A172 (cell line): ENCODE results near the gene SOD1. TPM values are rescaled to one million over a fixed set of nuclear protein-coding genes. Genes with fewer than 3 reads are reported as not detected.
"Not testable (repeated sequence)": the region's sequence is repeated elsewhere in the genome, so short reads cannot be mapped to it uniquely, and the experiment has no call there.

Experiments
- DNase-seq: peaks from one replicate; pipeline ENCODE4 v3.0.0-alpha.2; 2015; ENCODE audit warnings: low spot score
- total RNA-seq: library from RNA; depleted of rRNA; stranded (reverse); fragments of >200 nt; shearing (Covaris generic); gene quantifications from 2 replicates; pipeline ENCODE4 v1.2.3, GENCODE V29; 2014; rRNA removed

Gene SOD1
- total RNA-seq = 957 and 1,055 TPM in 2 replicates

DNA sequence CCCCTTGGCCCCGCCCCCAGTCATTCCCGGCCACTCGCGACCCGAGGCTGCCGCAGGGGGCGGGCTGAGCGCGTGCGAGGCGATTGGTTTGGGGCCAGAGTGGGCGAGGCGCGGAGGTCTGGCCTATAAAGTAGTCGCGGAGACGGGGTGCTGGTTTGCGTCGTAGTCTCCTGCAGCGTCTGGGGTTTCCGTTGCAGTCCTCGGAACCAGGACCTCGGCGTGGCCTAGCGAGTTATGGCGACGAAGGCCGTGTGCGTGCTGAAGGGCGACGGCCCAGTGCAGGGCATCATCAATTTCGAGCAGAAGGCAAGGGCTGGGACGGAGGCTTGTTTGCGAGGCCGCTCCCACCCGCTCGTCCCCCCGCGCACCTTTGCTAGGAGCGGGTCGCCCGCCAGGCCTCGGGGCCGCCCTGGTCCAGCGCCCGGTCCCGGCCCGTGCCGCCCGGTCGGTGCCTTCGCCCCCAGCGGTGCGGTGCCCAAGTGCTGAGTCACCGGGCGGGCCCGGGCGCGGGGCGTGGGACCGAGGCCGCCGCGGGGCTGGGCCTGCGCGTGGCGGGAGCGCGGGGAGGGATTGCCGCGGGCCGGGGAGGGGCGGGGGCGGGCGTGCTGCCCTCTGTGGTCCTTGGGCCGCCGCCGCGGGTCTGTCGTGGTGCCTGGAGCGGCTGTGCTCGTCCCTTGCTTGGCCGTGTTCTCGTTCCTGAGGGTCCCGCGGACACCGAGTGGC lies at the start of gene SOD1:
Gene SOD1, plus strand, starts transcription at position 158 of the 723 bp plus-strand sequence. Its CDS starts 77 bp downstream, at position 235.
- peak; percentile 90 for DNase-seq

DNA sequence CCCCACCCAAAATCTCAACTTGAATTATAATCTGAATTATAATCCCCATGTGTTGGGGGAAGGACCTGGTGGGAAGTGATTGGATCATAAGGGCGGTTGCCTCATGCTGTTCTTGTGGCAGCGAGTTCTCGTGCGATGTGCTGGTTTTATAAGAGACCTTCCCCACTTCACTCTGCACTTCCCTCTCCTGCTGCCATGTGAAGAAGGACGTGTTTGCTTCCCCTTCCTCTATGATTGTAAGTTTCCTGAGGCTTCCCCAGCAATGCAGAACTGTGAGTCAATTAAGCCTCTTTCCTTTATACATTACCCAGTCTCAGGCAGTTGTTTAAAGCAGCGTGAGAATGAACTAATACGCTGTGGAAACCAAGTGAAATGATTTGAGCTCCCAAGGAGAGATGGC lies 48.0 kb upstream of the SOD1 start:
- no peak for DNase-seq

DNA sequence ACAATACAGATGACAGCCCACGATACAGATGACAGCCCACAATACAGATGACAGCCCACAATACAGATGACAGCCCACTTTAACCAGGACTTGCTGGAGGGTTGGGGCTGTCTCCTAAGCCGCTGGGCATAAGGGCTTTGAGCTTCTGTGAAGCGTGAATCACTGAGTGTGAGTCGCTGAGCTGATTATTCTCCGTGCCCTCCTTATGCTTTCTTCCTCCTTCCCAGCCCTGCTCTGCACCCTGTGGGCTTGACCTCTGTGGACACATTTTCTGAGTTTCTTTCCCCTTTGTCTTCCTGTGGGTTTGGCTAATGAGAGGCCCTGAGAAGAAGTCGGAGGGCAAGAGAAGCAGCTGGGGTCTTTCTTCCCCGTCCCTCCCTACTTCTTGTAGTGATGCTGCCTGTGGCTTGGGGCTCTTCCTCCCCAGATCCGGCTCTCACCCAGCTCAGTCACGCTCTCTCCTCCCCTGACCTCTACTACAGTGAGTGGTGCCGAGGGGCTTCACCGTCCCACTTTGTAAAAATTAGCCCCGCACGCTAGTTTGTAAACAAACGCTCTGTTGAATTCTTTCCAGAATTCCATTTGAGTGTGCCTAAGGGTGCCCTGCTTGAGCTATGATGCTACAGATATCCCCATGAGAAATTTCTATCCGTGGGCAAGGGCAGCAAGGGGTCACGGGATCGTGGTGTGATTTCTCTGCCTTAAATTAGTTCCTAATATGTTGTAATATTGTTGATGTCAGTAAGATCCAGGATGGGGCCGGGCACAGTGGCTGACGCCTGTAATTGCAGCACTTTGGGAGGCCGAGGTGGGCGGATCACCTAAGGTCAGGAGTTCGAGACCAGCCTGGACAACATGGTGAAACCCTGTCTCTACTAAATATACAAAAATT lies 46.4 kb upstream of the SOD1 start:
- DNase-seq = peak; percentile 22

DNA sequence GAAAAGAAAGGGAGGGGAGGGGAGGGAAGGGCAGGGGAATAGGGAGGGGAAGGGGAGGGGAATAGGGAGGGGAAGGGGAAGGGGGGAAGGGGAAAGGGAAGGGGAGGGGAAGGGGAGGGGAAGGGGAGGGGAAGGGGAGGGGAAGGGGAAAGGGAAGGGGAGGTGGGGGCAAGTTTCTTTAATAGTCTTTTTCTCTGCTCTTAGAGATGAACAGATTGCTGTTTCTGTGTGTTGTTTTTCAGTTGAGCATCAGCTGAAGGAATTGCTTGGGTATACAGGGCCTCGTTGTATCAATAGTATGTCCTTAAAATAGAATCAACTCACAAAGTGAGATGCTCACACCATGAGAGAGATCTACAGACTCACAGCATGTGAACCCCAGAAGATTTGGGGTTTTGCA lies 44.8 kb upstream of the SOD1 start:
- DNase-seq = no peak

DNA sequence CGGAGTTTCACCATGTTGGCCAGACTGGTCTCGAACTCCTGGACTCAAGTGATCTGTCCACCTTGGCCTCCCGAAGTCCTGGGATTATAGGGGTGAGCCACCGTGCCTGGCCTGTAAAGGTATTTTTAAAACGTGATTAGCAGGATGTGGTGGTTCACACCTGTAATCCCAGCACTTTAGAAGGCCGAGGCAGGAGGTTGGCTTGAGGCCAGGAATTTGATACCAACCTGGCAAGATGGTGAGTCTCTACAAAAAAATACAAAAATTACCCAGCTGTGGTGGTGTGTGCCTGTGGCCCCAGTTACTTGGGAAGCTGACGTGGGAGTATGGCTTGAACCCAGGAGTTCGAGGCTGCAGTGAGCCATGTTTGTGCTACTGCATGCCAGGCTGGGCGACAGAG lies 43.3 kb upstream of the SOD1 start:
- DNase-seq = no peak

DNA sequence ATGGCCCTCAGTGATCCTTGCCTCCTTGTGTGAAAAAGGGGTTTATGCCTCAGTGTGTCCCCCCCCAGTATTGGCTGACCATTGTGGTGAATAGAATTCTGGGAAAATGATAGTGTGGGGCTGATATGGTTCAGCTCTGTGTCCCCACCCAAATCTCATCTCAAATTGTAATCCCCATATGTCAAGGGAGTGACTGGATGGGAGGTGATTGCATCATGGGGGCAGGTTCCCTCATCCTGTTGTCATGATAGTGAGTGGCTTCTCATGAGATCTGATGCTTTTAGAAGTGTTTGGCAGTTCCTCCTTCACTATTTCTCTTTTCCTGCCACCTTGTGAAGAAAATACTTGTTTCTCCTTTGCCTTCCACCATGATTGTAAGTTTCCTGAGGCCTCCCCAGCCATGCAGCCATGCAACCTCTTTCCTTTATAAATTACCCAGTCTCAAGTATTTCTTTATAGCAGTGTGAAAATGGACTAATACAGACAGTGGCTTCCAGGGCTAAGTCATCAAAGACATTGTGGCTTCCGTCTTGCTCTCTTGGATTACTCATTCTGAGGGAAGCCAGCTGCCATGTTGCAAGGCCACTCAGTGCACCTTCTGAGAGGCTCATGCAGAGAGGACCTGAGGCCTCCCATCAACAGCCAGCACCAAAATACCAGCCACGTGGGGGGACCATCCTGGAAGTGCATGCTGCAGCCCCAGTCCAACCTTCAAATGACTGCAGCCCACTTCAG lies 40.6 kb upstream of the SOD1 start:
- no peak for DNase-seq

DNA sequence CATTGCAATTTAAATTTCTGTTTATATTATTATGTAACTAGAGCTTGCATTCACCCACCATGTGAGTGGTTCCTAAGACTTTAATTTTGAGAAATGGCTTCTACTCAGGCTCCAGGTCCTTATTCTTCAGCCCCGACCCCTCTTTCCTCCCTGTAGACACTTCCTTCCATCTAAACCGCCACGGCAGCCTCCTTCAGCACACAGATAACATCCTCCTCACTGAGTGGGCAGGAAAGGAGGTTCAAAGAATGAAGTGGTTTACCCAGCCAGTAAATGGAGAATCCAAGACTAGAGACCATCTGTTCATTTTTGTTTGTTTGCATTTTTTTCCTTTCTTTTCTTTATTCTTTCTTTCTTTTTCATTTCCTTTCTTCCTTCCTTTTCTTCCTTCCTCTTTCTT lies 37.1 kb upstream of the SOD1 start:
- no peak for DNase-seq

DNA sequence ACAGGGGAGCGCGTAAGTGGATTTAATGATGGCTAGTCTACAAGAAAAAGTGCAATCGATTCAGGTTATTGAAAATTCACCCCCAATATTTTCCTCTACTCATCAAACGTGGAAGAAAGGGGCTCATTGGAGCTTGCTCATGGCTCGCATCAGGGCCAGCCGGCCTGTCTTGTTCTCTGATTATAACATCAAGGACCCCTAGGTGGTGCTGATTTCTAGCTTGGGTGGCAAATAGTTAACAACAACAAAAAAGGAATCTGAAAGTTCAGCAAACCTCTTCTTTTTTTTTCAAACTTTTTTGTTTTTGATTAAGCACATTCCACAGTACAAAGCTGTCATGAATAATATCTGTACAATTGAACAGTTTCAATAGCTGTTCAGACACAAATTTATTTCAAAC lies 35.8 kb upstream of the SOD1 start:
- DNase-seq = no peak

DNA sequence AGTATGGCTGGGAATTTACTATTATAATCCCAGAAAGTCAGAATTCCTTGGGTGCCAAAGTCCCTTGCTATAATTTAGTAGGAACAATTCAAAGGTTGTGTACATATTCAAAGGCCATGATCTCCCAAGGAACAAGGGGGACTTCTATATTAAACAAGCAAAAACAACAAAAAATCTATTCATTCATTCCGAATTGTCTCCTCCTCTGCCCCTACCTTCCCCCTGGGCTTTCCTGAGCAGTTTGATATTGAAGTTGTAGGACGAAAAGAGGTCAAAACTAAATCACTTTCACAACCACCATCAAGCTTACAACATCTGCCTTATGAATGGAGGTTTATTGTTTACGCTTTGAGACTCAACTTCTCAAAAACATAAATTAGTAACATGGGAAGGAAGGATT lies 35.3 kb upstream of the SOD1 start:
- no peak for DNase-seq

DNA sequence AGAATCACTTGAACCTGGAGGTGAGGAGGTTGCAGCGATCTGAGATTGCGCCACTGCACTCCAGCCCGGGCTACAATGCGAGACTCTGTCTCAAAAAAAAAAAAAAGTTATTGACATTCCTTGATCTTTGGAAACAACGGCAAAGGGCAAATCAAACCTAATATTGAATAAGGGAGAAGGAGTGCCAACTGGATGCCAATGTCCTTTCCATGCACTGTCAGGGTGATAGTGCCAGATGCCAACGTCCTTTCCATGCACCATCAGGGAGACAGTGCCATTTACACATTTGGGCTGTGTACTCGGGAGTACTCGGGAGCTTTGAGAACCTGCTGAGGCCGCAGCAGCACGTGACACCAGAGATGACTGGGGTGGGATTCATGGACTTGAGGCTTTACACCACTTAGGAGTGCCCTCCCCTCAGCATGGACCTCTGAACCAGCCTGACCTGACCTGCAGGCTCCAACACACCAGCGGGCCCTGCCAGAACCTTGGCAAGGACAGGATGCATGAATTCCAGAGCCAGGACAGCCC lies 34.5 kb upstream of the SOD1 start:
- no peak for DNase-seq

DNA sequence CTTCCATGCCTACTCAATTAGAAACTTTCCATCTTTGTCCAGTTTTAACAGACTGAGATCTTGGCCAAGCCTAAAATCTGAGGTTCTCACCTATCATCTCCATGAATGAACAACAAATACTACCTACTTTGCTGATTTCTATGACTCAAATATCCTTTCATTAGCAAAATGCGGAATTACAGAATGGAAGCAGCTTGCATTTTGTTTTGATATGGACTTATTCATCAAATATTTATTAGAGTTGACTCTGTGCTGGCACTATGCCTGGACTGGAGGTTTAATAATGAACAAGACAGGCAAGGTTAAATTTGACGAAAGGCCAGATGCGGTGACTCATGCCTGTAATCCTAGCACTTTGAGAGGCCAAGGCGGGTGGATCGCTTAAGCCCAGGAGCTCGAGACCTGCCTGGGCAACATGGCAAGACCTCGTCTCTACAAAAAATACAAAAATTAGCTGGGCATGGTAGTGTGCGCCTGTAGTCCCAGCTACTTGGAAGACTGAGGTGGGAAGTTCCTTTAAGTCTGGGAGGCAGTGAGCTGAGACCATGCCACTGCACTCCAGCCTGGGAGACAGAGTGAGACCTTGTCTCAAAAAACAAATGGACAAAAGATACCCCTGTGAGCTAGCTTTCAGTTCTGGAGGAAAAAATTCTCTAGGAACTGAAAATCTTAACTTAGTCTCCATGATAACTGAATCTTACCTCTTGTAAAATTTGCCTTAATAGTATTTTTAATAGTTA lies 29.4 kb upstream of the SOD1 start:
- DNase-seq = peak; percentile 91

DNA sequence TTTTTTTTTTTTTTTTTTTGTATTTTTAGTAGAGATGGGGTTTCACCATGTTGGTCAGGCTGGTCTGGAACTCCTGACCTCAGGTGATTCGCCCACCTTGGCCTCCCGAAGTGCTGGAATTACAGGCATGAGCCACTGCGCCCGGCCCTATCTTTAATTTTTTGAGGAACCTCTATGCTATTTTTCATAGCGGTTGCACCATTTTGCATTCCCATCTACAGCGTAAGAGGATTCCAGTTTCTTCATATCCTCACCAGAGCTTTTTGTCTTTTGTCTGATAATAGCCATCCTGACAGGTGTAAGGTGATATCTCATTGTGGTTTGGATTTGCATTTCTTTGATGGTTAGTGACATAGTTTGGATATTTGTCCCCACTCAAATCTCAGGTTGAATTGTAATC lies 27.6 kb upstream of the SOD1 start:
- not testable (repeated sequence) for DNase-seq

DNA sequence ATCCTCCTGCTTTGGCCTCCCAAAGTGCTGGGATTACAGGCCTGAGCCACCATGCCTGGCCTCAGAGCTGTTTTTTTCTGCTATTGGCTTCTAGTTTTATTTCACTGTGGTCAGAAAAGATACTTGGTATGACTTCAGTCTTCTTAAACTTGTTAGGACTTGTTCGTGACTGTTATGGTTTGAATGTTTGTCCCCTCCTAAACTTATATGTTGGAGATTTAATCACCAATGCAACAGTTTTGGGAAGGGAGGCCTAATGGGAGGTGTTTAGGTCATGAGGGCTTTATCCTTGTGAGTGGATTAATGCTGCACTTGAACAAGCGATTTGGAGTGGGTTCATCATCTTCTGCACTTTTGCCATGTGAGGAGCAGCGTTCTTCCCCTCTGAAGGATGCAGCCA lies 24.5 kb upstream of the SOD1 start:
- no peak for DNase-seq

DNA sequence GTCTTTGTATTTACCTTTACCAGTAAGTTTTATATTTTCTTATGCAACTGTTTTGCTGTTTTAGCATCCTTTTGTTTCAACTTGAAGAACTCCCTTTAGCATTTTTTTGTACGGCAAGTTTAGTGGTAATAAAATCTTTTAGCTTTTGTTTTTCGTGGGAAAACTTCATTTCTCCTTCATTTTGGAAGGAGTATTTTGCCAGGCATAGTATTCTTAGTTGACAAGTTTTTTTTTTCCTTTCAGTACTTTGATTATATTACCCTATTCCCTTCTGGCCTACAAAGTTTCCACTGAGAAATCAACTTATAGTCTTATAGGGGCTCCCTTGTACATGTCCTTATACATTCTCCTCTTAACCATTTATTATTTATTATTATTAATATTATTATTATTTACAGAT lies 22.6 kb upstream of the SOD1 start:
- DNase-seq = no peak

DNA sequence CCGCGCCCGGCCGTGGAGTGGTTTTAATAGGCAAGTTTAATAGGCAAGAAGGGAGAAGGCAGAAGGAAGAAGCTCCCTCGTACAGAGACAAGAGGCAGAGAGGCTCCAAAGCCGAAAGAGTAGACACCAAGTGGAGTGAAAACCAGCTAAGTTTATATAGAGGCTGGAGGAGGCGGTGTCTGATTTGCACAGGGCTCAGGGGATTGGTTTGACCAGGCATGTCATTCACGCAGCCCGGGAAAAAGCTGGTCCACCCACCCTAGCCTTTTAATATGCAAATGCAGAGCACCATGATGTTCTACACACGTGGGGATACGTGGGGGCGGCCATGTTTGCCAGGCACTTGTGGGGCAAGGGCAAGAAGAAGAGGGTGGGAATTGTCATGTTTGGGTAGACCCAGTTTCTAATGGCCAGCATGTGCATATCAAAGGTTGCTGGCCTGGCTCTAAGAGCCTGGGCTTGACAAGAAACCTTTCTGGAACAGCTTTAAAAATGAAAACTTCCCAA lies 18.0 kb upstream of the SOD1 start:
- DNase-seq = no peak

DNA sequence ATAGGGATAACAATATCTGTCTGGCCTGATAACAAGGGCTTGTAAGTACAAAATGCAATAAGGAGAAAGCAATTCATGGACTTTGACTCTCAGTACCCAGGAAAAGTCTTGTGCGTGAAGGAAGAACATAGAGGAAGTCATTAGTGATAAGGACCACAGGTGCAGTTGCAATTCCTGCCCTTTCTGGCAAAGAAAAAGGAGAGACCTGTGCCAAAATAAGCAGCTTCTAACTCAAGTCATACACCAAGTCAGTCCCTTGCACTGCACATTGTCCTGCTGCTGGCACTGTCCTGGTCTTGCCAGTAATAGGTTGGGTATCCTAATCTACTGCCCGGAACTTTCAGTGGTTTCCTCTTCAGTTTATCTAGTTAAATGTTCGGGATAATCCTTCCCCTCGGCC lies 14.8 kb upstream of the SOD1 start:
- peak; percentile 32 for DNase-seq

DNA sequence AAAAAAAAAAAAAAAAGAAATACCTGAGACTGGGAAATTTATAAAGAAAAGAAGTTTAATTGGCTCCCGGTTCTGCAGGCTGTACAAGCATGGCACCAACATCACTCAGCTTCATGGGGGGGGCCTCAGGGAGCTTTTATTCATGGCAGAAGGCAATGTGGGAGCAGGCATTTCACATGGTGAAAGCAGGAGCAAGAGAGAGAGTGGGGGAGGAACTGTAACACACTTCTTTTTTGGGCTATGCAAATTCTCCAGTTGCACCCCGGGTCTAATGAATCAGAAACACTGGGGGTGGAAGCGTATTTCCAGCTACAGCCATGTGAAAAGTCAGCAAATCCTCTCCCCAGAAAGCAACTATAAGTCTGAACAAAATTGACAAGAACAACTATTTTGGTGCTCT lies 11.8 kb upstream of the SOD1 start:
- DNase-seq = no peak

DNA sequence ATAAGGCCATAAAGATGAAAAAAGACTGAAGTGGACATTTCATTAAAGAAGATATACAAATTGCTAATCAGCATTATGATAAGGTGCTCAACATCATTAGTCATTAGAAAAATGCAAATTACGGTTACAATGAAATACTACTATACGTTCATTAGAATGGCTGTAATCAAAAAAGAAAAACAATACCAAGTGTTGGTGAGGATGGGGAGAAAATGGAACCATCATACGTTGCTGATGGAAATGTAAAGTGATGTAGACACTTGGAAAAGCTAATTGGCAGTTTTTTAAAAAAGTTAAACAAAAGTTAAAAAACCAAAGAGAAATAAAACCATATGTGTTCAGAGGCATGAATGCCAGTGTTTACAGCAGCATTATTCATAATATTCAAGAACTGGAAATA lies 8.6 kb upstream of the SOD1 start:
- DNase-seq = no peak

DNA sequence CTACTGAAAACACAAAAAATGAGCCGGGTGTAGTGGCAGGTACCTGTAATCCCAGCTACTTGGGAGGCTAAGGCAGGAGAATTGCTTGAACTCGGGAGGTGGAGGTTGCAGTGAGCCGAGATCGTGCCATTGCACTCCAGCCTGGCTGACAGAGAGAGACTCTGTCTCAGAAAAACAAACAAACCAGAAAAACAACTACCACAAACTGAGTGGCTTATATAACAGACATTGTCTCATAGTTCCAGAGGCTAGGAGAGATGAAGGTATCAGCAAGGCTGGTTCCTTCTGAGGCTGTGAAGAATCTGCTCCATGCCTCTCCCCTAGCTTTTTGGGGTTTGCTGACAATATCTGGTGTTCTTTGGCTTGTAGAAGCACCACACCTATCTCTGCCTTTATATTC lies 8.0 kb upstream of the SOD1 start:
- not testable (repeated sequence) for DNase-seq

DNA sequence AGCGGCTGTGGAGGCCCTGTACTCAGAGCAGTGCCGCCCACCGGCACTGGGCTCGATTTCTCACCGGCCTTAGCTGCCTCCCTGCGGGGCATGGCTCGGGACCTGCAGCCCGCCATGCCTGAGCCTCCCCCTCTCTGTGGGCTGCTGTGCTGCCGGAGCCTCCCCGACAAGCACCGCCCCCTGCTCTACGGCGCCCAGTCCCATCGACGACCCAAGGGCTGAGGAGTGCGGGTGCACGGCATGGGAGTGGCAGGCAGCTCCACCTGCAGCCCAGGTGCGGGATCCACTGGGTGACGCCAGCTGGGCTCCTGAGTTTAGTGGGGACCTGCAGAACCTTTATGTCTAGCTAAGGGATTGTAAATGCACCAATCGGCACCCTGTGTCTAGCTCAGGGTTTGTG lies 5.2 kb upstream of the SOD1 start:
- DNase-seq = no peak
